LNCaP clone FGC (cell line): ENCODE data around the gene SLC9A1.

Experiments used
- DNase-seq: peaks from one replicate; pipeline ENCODE4 v3.0.0-alpha.2; 2011; ENCODE audit warnings: low read depth
- H3K4me3 ChIP-seq: 2 replicates; pipeline ENCODE4 v1.5.1; 2011; ENCODE audit warnings: mild to moderate bottlenecking, low read depth, low read length, control low read depth
- TF ChIP-seq, protein P1 (sequence below): IDR thresholded peaks from 2 replicates; pipeline ENCODE4 v1.5.1; 2012; ENCODE audit warnings: mild to moderate bottlenecking; ENCODE audit not compliant: control insufficient read depth, insufficient read depth; ENCODE audit errors: extremely low read depth

Gene SLC9A1

DNA sequence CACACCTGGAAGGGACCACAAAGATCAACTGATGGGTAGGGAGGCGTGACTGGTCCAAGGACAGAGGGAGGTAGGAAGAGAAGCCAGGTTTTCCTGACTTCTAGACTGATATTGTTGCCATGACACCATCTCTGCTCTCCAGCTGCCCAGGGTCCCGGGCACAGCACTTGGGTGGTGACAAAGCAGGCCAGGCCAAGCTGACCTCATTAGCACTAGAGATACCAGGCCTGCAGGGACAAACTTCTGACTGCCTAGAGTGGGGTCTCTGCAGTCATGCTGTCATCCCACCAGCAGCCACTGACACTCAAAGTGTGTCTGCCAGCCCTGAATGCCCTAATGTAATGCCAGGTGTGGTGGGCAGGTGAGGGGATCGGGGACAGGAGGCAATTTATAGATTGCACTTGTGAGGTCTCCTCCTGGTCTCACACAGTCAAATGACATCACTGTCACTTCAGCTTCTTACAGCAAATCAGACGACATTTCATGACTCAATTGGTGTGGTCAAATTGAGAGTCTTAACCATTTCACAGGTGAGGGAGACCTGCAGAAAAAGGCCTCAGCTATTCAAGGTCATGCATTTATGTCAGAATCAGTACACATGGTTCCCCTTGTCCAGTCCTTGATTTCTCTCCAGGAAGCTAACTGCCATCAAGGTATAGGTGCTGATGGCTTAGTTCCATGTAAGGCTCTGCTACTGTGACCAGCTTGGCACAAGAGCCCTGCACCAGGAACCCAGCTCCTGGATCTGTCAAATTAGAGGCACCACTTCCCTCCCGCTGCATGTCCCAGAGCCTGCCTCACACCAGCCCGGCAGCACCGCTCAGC lies 2.7 kb downstream of the SLC9A1 start:
- TF ChIP-seq, protein P1, sequence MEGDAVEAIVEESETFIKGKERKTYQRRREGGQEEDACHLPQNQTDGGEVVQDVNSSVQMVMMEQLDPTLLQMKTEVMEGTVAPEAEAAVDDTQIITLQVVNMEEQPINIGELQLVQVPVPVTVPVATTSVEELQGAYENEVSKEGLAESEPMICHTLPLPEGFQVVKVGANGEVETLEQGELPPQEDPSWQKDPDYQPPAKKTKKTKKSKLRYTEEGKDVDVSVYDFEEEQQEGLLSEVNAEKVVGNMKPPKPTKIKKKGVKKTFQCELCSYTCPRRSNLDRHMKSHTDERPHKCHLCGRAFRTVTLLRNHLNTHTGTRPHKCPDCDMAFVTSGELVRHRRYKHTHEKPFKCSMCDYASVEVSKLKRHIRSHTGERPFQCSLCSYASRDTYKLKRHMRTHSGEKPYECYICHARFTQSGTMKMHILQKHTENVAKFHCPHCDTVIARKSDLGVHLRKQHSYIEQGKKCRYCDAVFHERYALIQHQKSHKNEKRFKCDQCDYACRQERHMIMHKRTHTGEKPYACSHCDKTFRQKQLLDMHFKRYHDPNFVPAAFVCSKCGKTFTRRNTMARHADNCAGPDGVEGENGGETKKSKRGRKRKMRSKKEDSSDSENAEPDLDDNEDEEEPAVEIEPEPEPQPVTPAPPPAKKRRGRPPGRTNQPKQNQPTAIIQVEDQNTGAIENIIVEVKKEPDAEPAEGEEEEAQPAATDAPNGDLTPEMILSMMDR, result no peak
- no peak for DNase-seq
- peak overlapping the region; percentile 68; the same call in 1 of the 2 replicates for H3K4me3 ChIP-seq

DNA sequence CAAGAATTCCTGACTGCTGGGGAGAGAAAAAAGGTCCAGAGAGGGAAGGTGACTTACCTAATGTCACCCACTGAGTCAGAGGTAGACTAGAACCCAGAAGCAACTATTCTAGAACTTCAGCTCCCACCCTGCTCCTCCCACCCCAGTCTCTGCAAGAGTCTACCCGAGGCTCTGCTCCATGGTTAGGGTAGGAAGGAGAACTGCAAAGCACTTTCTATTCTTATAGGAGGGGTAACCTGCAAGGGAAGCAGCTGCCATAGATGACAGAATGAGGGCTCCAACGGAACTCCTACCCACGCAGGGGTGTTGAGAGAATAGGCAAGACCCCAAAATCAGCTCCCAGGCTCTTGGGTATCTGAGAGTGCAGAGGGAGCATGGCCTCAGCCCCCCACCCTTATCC lies 4.3 kb downstream of the SLC9A1 start:
- H3K4me3 ChIP-seq, result no peak overlapping the region
- DNase-seq, result no peak
- TF ChIP-seq, protein P1, result no peak

DNA sequence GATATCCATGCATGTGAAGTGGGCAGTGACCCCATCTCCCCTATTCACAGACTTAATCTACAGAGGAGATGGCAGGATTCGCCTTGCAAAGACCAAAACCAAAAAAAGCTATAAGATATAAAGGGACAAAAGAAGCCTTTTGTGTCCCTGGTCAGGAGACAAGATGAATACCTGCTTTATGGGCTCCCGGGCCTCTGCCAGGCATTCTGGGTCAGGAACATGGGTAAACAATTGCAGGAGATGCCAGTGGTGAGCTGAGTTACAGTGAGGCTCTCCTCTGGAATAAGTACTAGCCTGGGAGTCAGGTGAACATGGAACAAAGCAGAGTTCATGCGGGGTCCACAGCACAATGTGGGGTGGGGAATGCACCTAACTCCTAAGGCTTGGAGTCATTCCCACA lies 4.7 kb downstream of the SLC9A1 start:
- H3K4me3 ChIP-seq, result no peak overlapping the region
- no peak for DNase-seq
- TF ChIP-seq, protein P1, result no peak

DNA sequence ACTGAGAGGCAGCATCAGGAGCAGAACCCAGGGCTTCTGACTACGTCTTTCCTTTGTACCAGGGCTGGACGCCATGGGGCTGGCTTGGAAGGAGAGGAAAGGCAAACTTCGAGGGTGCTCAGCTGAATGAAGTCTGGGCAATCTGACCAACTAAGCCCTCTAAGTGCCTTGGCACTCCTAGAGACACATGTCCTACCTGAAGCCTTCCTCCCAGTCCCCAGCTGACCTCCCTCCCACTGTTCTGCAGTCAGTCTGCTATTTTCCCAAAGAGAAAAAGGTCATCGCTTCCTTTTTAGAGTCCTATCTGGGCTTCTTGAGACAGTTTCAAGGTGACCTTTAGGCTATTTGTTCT lies 5.2 kb downstream of the SLC9A1 start:
- TF ChIP-seq, protein P1, result no peak
- no peak for DNase-seq
- no peak overlapping the region for H3K4me3 ChIP-seq

DNA sequence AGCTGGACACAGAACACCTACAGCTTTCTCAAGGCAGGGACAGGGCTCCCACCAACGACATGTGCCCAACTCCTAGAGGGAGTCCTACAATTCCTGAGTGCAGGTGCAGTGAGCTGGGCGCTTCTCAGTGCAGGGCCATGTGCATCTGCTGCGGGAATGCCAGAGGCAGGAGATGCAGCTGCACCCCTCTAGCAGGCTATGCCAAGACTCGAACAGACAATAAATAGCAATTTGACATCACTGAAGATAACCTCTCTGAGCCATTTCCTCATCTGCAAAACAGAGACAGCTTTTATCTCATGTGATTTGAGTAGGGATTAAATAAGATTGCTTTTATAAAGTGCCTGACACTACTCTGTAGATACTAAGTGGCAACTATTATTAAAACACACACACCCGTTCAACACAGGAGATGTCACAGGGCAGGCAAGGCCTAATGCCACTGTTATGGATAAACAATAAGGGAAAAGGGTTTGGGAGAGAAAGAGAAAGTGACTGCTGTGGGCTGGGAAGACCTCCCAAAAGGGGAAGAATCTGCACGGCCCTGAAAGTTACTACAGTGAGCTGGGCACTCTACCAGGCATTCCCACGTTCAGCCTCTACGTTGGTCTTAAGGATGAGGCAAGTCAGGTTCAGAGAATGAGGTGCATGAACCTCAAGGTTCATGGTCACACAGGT lies 5.7 kb downstream of the SLC9A1 start:
- TF ChIP-seq, protein P1, result no peak

DNA sequence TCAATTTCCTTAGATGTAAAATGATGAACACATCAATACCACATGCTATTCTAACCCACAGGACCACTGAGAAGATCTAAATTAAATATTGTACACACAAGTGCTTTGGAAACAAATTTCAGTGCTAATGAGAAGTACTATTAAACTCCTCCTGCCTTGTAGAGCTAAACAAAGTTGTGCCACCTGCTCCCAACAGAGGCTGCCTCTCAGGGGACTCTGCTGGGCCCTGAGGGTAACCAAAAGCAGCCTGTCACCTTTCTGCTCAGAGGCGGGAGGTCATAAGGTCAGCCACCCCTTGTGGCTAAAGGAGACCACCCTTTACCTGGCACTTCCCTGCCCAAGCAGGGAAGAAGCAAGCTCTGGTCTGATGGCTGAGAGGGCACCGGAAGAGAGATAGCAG lies 6.3 kb downstream of the SLC9A1 start:
- TF ChIP-seq, protein P1, result no peak
- no peak overlapping the region for H3K4me3 ChIP-seq
- no peak for DNase-seq

More for the DNA sequence above, 5.7 kb downstream of the SLC9A1 start:
- H3K4me3 ChIP-seq, result no peak overlapping the region
- DNase-seq, result no peak
